Measurements from ENCODE around the gene NAALADL2.

The NAALADL2 gene

DNA sequence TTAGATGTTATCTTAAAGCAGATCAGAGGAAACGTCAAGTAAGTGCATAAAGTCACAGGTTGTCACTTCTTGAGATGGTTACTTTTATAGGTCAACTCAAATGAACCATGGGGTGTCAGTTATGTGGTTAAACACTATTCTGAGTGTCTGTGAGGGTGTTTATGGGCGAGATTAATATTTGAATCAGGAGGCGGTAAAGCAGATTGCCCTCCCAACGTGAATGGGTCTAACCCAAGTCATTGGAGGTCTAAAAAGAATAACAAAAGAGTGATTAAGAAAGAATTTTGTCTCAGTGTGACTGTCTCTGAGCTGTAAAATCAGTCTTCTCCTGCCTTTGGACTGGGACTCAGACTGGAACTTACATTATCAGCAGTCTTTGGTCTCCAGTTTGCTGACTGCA is 977.5 kb downstream of the NAALADL2 start:
- TF ChIP-seq, protein P1, sequence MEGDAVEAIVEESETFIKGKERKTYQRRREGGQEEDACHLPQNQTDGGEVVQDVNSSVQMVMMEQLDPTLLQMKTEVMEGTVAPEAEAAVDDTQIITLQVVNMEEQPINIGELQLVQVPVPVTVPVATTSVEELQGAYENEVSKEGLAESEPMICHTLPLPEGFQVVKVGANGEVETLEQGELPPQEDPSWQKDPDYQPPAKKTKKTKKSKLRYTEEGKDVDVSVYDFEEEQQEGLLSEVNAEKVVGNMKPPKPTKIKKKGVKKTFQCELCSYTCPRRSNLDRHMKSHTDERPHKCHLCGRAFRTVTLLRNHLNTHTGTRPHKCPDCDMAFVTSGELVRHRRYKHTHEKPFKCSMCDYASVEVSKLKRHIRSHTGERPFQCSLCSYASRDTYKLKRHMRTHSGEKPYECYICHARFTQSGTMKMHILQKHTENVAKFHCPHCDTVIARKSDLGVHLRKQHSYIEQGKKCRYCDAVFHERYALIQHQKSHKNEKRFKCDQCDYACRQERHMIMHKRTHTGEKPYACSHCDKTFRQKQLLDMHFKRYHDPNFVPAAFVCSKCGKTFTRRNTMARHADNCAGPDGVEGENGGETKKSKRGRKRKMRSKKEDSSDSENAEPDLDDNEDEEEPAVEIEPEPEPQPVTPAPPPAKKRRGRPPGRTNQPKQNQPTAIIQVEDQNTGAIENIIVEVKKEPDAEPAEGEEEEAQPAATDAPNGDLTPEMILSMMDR (IDR thresholded peaks at IDR 0.05; ENCODE audit: borderline replicate concordance, extremely low read depth, low read length, poor library complexity, severe bottlenecking), result no peak
- TF ChIP-seq EZH2 (IDR thresholded peaks at IDR 0.05; ENCODE audit: borderline replicate concordance, low read depth, low read length, severe bottlenecking), result no peak
- Histone ChIP-seq H3K9ac (ENCODE audit: low read depth, low read length) (no peak overlapping the region), H3K4me3 (ENCODE audit: low read depth in 1 of 2, low read length in 2 of 2) (no peak overlapping the region), H3K36me3 (ENCODE audit: insufficient read depth, low read length) (no peaks in the 10 kb centered on the region), H3K27ac (ENCODE audit: low read length) (no peak overlapping the region), H3K9me3 (ENCODE audit: insufficient read depth, low read length, severe bottlenecking) (no peaks in the 10 kb centered on the region), H3K79me2 (ENCODE audit: insufficient read depth, low read length) (no peaks in the 10 kb centered on the region), H3K4me2 (ENCODE audit: insufficient read depth, low read length) (no peak overlapping the region), H3K27me3 (ENCODE audit: insufficient read depth, low read length, poor library complexity) (no peaks in the 10 kb centered on the region), H4K20me1 (ENCODE audit: insufficient read depth, low read length) (no peaks in the 10 kb centered on the region), H3K4me1 (ENCODE audit: insufficient read depth, low read length) (no peaks in the 10 kb centered on the region), H2AFZ (ENCODE audit: low read depth, low read length) (no peak overlapping the region)
- ATAC-seq (ENCODE audit: insufficient read depth, low read depth) (no peak), DNase-seq (no peak)

- TF ChIP-seq, protein P1 (IDR thresholded peaks at IDR 0.05; ENCODE audit: borderline replicate concordance, extremely low read depth, low read length, poor library complexity, severe bottlenecking), result no peak
- no peak for TF ChIP-seq EZH2 (IDR thresholded peaks at IDR 0.05; ENCODE audit: borderline replicate concordance, low read depth, low read length, severe bottlenecking)
- ATAC-seq (ENCODE audit: insufficient read depth, low read depth), result no peak
- no peak overlapping the region for H3K27ac ChIP-seq (ENCODE audit: low read length)
- H3K27me3 ChIP-seq (ENCODE audit: insufficient read depth, low read length, poor library complexity), result no peaks in the 10 kb centered on the region
- no peaks in the 10 kb centered on the region for H3K36me3 ChIP-seq (ENCODE audit: insufficient read depth, low read length)
- DNase-seq, result no peak
- H2AFZ ChIP-seq (ENCODE audit: low read depth, low read length), result no peak overlapping the region
- no peak overlapping the region for H3K9ac ChIP-seq (ENCODE audit: low read depth, low read length)
- no peaks in the 10 kb centered on the region for H4K20me1 ChIP-seq (ENCODE audit: insufficient read depth, low read length)
- no peak overlapping the region for H3K4me3 ChIP-seq (ENCODE audit: low read depth in 1 of 2, low read length in 2 of 2)
- no peaks in the 10 kb centered on the region for H3K4me1 ChIP-seq (ENCODE audit: insufficient read depth, low read length)
- H3K9me3 ChIP-seq (ENCODE audit: insufficient read depth, low read length, severe bottlenecking), result no peaks in the 10 kb centered on the region
- no peaks in the 10 kb centered on the region for H3K79me2 ChIP-seq (ENCODE audit: insufficient read depth, low read length)
- H3K4me2 ChIP-seq (ENCODE audit: insufficient read depth, low read length), result no peak overlapping the region
Measured at GRCh38 chr3:175837962-175838361, 978.8 kb downstream of the NAALADL2 start.

- Histone ChIP-seq H3K27ac (ENCODE audit: low read length) (no peak overlapping the region), H3K4me3 (ENCODE audit: low read depth in 1 of 2, low read length in 2 of 2) (no peak overlapping the region), H3K9ac (ENCODE audit: low read depth, low read length) (no peak overlapping the region), H3K36me3 (ENCODE audit: insufficient read depth, low read length) (no peaks in the 10 kb centered on the region), H3K9me3 (ENCODE audit: insufficient read depth, low read length, severe bottlenecking) (no peaks in the 10 kb centered on the region), H2AFZ (ENCODE audit: low read depth, low read length) (no peak overlapping the region), H3K79me2 (ENCODE audit: insufficient read depth, low read length) (no peaks in the 10 kb centered on the region), H3K4me1 (ENCODE audit: insufficient read depth, low read length) (no peaks in the 10 kb centered on the region), H3K4me2 (ENCODE audit: insufficient read depth, low read length) (no peak overlapping the region), H4K20me1 (ENCODE audit: insufficient read depth, low read length) (no peaks in the 10 kb centered on the region), H3K27me3 (ENCODE audit: insufficient read depth, low read length, poor library complexity) (no peaks in the 10 kb centered on the region)
- ATAC-seq (ENCODE audit: insufficient read depth, low read depth) (no peak), DNase-seq (no peak)
- TF ChIP-seq, protein P1 (IDR thresholded peaks at IDR 0.05; ENCODE audit: borderline replicate concordance, extremely low read depth, low read length, poor library complexity, severe bottlenecking), result no peak
- TF ChIP-seq EZH2 (IDR thresholded peaks at IDR 0.05; ENCODE audit: borderline replicate concordance, low read depth, low read length, severe bottlenecking), result no peak
Measured at GRCh38 chr3:175839366-175840005, 980.4 kb downstream of the NAALADL2 start.

Data from DND-41 (cell line).